ENCODE measurements around the gene CHRM4. TPM values are rescaled to one million over a fixed set of nuclear protein-coding genes. Genes with fewer than 3 reads are reported as not detected.
A peak's percentile ranks its signal among the peaks of the same experiment; 100 is the strongest.

Gene CHRM4
- total RNA-seq, 4 donors from 2014 or later, result not detected

- no peaks in the 10 kb centered on the region for H3K9me3 ChIP-seq
- 64 to 67% methylated on average over 1 of the region's 1 CpG for WGBS, 2 donors
- TF ChIP-seq CTCF (IDR thresholded peaks at IDR 0.05) (no peak), POLR2A (IDR thresholded peaks at IDR 0.05) (no peak)
- intact Hi-C loops (cut with DNase I), result no loop called here
- peak overlapping the region in 1 of 4 donors; percentile 85 for H3K27ac ChIP-seq
- H3K27me3 ChIP-seq, result no peaks in the 10 kb centered on the region
- H3K4me1 ChIP-seq, result peaks cover 49 to 80% (median 53%) of the 10 kb centered on the region in 3 donors
- H3K4me3 ChIP-seq, result no peak overlapping the region
- DNase-seq, result no peak
- H3K36me3 ChIP-seq, result peaks cover 0 to 11% (median 0%) of the 10 kb centered on the region in 3 donors
These were observed 31.6 kb downstream of the CHRM4 start for GRCh38 chr11:46359953-46360352.

GRCh38 chr11:46357483-46357936 is 34.1 kb downstream of the CHRM4 start:
- no peak for TF ChIP-seq POLR2A (IDR thresholded peaks at IDR 0.05)
- TF ChIP-seq CTCF (IDR thresholded peaks at IDR 0.05), result no peak
- H3K4me1 ChIP-seq, result peaks cover 42 to 87% (median 46%) of the 10 kb centered on the region in 3 donors
- no peak overlapping the region for H3K4me3 ChIP-seq
- 45 to 71% methylated on average over 3 to 4 of the region's 11 CpGs for WGBS, 2 donors
- no peak for DNase-seq
- H3K27ac ChIP-seq, result peak overlapping the region in 2 of 4 donors; percentile 44 to 67
- peaks cover 0 to under 1% (median 0%) of the 10 kb centered on the region in 3 donors for H3K36me3 ChIP-seq
- intact Hi-C loops (cut with DNase I), result no loop called here
- H3K27me3 ChIP-seq, result no peaks in the 10 kb centered on the region
- no peaks in the 10 kb centered on the region for H3K9me3 ChIP-seq

- peak overlapping the region in 2 of 4 donors; percentile 44 to 67 for H3K27ac ChIP-seq
- intact Hi-C loops (cut with DNase I), result no loop called here
- H3K4me3 ChIP-seq, result no peak overlapping the region
- DNase-seq, result no peak
- peaks cover 42 to 87% (median 46%) of the 10 kb centered on the region in 3 donors for H3K4me1 ChIP-seq
- TF ChIP-seq CTCF (IDR thresholded peaks at IDR 0.05), result no peak
- TF ChIP-seq POLR2A (IDR thresholded peaks at IDR 0.05), result no peak
- H3K27me3 ChIP-seq, result no peaks in the 10 kb centered on the region
- H3K36me3 ChIP-seq, result no peaks in the 10 kb centered on the region
- no peaks in the 10 kb centered on the region for H3K9me3 ChIP-seq
- WGBS, 2 donors, result 53 to 67% methylated on average over 3 to 6 of the region's 7 CpGs
These were observed 34.6 kb downstream of the CHRM4 start for GRCh38 chr11:46356924-46357482.

- DNase-seq, result no peak
- 20% methylated on average over 1 of the region's 9 CpGs; no CpG with 5 or more reads in 1 of the 2 donors for WGBS, 2 donors
- Histone ChIP-seq H3K9me3 (no peaks in the 10 kb centered on the region), H3K4me1 (peaks cover 60 to 93% (median 63%) of the 10 kb centered on the region in 3 donors), H3K4me3 (no peak overlapping the region), H3K27ac (peak overlapping the region in 3 of 4 donors; percentile 8 to 42 (median 22)), H3K36me3 (no peaks in the 10 kb centered on the region), H3K27me3 (no peaks in the 10 kb centered on the region)
- intact Hi-C loops (cut with DNase I), result no loop called here
- TF ChIP-seq CTCF (IDR thresholded peaks at IDR 0.05) (no peak), POLR2A (IDR thresholded peaks at IDR 0.05) (no peak)
These were observed 37.9 kb downstream of the CHRM4 start for GRCh38 chr11:46353698-46354097.

- Histone ChIP-seq H3K27ac (peak overlapping the region; percentile 24 to 61 (median 44)), H3K9me3 (no peaks in the 10 kb centered on the region), H3K27me3 (no peaks in the 10 kb centered on the region), H3K4me1 (peaks cover 61 to 94% (median 63%) of the 10 kb centered on the region in 3 donors), H3K36me3 (no peaks in the 10 kb centered on the region), H3K4me3 (peak overlapping the region in 1 of 4 donors; percentile 51)
- TF ChIP-seq POLR2A (IDR thresholded peaks at IDR 0.05) (no peak), CTCF (IDR thresholded peaks at IDR 0.05) (peak; percentile 63 to 93 (median 78))
- 43 to 53% methylated on average over 5 to 21 of the region's 33 CpGs for WGBS, 2 donors
- DNase-seq, result no peak
- intact Hi-C loops (cut with DNase I), result no loop called here
These were observed 39.3 kb downstream of the CHRM4 start for GRCh38 chr11:46352063-46352841.
